ENCODE data around the gene MIP.
A peak's percentile ranks its signal among the peaks of the same experiment; 100 is the strongest.
"Not testable (repeated sequence)": the region's sequence is repeated elsewhere in the genome, so short reads cannot be mapped to it uniquely, and the experiment has no call there.

MIP gene

DNA sequence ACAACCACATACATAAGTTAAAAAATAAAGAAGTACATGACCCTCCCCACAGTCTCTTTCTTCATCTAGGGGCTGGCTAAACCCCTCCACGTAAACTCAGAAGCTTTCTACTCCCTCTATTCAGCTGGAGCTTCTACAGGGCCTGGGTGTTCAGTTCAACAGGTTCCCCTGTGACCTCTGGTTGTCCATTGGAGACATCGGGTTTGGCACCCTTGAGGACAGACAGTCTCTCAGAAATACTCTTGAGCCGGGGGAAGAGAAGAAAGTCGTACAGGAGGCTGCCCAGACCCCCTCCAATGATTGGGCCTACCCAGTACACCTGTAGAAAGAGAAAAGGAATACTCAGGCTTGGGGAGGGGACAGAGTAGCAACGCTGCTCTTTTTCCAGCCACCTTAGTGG, 3.3 kb downstream of the MIP start:
- no peak for DNase-seq (ENCODE audit: low read depth)
- TF ChIP-seq CTCF (conservative IDR thresholded peaks at IDR 0.05; ENCODE audit: low read depth, low read length), result no peak
- no peak overlapping the region for H3K4me3 ChIP-seq (ENCODE audit: low read depth, low read length)

- no peak for TF ChIP-seq CTCF (conservative IDR thresholded peaks at IDR 0.05; ENCODE audit: low read depth, low read length)
- DNase-seq (ENCODE audit: low read depth), result no peak
- H3K4me3 ChIP-seq (ENCODE audit: low read depth, low read length), result no peak overlapping the region
These were observed 4.2 kb downstream of the MIP start for GRCh38 chr12:56450241-56450640.

GRCh38 chr12:56449622-56449984, 4.9 kb downstream of the MIP start:
- peak overlapping the region; percentile 88 for H3K4me3 ChIP-seq (ENCODE audit: low read depth, low read length)
- no peak for TF ChIP-seq CTCF (conservative IDR thresholded peaks at IDR 0.05; ENCODE audit: low read depth, low read length)
- DNase-seq (ENCODE audit: low read depth), result no peak

DNA sequence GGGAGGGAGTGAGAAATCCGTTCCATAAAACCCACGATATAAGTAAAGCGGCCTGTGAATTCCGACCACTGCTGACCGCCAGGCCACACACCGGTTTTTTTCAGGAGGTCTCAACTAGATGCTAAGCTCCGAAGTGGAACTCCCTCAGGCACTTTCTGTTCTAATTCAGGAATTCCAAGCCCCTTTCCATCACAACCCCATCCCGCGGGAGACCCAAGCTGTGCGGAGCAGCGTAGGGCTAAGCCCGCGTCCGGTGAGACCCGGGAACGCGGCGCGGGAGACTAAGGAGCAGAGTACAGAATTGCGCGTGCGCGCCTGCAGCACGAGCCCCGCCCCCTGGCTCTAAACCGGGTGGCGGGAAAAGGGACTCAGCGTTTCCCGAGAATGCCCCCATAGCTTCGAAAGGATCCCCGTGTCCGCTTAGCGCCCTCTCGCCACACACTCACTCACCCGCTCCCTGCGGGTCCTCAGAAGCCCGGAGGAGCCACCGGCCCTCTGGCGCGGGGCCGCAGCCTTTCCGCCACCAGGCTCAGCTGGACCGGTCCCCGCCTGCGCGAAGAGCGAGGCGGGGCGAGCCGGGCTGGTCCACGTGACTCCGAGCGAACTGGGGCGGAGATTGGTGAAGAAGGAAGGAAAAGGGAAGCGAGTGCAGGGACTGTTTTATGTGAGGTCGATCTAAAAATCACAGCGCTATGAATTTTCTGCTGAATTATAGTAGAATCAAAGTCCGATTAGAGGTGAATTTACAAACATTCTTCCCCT, 5.4 kb downstream of the MIP start, which contains the start of gene TIMELESS:
TSS of gene TIMELESS (minus strand) at position 567 of the 762 bp plus-strand sequence. CDS start 15,256 bp downstream, outside the sequence.
- peak; percentile 23 for TF ChIP-seq CTCF (conservative IDR thresholded peaks at IDR 0.05; ENCODE audit: low read depth, low read length)
- DNase-seq (ENCODE audit: low read depth), result peak; percentile 90
- peak within 1 kb of the TSS; percentile 88 for H3K4me3 ChIP-seq (ENCODE audit: low read depth, low read length)

DNA sequence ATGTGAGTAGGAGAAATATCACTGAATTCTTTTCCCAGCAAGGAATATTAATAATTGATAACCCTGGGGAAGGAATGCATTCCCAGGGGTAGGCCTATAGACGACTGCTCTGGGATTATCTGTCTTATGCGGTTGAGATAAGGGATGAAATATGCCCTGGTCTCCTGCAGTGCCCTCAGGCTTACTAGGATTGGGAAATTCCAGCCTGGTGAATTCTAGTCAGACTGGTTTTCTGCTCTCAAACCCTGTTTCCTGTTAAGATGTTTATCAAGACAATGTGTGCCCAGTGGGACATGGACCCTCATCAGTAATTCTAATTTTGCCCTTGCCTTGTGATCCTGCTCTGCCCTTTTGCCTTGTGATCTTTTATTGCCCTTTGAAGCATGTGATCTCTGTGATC, 11.2 kb downstream of the MIP start:
- DNase-seq (ENCODE audit: low read depth); H3K4me3 ChIP-seq (ENCODE audit: low read depth, low read length): not testable (repeated sequence)

DNA sequence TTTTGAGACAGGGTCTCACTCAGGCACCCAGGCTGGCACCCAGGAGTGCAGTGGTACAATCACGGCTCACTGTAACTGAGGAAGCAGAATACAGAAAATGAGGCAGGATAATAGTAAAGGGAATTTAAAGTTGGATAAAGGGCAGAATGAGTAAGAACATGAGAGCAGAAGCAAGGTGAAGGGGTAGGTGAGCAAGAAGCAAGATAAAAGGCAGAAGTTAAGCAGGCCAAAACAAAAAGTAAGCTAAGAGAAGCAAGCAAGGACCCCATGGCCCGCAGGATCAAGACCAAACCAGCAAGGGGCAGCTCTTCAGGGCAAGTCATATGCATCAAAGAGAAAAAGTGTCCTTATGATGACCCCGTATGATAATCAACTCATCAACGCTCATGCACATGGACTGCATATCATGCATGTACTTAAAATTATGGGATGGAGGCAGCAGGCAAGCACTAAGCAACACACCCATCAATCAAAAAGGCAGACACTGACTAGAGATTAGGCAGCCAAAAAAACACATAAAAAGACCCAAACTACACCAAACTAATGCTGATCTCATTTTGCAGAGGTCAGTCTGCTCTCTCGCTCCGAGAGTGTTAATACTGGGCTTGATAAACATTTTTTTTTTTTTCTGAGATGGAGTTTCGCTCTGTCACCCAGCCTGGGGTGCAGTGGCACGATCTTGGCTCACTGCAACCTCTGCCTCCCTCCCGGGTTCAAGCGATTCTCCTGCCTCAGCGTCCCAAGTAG, 16.9 kb downstream of the MIP start:
- H3K4me3 ChIP-seq (ENCODE audit: low read depth, low read length), result no peak overlapping the region

More for the DNA sequence above, 16.9 kb downstream of the MIP start:
- TF ChIP-seq CTCF (conservative IDR thresholded peaks at IDR 0.05; ENCODE audit: low read depth, low read length), result no peak
- no peak for DNase-seq (ENCODE audit: low read depth)
